Lower leg skin (tissue), 3 donors: ENCODE measurements around the gene RNASE9.

ENCODE experiments used
- POLR2A ChIP-seq, 2 donors: fragments of 450-650 bp; IDR thresholded peaks; one replicate each; pipeline ENCODE4 v1.6.1; 2016 to 2017; ENCODE audit warnings: antibody characterized with exemption in 2 of 2, mild to moderate bottlenecking in 1 of 2, moderate library complexity in 1 of 2
- TF ChIP-seq, protein P1 (sequence below), 3 donors: fragments of 450-650 bp; IDR thresholded peaks; one replicate each; pipeline ENCODE4 v1.5.1; 2016; ENCODE audit warnings: antibody characterized with exemption in 3 of 3, mild to moderate bottlenecking in 3 of 3, moderate library complexity in 2 of 3

DNA sequence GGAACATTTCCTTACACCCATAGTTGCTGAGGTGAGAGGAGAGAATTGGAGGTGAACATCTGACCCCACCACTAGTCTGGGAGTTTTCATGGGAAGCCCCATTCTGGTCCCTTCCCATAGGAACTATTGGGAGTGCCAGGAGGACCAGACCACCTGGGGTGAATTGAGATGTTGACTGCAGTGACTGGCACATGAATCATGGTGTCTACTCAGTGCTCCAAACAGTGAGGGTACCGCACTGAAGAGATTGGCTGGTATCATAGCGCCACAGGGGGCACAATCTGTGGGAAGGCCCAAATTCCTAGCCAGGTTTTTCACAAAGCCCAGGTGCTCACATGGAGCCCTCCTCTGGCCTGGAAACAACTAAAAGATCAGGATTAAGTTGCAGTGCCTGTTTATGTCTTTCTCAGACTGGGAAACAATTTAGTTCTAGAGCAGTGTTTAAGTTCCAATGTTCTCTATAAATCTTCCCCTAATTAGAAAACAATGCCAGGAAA, 3.7 kb upstream of the RNASE9 start:
- TF ChIP-seq, protein P1, sequence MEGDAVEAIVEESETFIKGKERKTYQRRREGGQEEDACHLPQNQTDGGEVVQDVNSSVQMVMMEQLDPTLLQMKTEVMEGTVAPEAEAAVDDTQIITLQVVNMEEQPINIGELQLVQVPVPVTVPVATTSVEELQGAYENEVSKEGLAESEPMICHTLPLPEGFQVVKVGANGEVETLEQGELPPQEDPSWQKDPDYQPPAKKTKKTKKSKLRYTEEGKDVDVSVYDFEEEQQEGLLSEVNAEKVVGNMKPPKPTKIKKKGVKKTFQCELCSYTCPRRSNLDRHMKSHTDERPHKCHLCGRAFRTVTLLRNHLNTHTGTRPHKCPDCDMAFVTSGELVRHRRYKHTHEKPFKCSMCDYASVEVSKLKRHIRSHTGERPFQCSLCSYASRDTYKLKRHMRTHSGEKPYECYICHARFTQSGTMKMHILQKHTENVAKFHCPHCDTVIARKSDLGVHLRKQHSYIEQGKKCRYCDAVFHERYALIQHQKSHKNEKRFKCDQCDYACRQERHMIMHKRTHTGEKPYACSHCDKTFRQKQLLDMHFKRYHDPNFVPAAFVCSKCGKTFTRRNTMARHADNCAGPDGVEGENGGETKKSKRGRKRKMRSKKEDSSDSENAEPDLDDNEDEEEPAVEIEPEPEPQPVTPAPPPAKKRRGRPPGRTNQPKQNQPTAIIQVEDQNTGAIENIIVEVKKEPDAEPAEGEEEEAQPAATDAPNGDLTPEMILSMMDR (IDR thresholded peaks at IDR 0.05) = no peak
- no peak for TF ChIP-seq POLR2A (IDR thresholded peaks at IDR 0.05)
